Measurements from ENCODE around the gene KCTD6. TPM values are rescaled to one million over a fixed set of nuclear protein-coding genes. Genes with fewer than 3 reads are reported as not detected.

Gene KCTD6
- total and polyA plus RNA-seq, 3 donors from 2014 or later: 9.5 to 19.8 (median 14.9) TPM

DNA sequence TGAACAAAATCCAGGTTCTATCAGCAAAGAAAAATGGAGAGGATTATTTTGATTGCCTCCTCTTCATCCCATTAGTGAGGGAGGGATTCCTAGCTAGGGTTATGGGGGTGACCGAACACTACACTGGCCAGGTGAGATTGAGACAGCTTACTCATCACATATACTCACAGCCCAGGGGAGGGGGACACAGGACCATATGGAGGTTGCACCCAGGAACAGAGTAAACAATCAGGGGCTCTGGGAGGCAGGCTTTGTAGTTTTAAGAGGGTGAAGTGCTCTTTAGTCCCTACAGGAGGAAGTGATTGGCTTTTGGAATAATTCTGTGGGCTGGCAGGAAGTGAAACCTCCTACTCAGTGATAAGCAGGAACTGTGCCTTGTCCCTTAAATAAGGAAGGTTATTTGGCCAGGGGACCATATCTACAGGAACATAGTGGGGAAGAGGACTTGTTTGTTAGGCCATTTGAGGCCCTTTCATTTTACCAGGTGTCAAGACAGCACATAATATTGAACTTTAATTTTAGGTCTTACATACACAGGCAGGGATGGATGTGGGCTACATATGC is 17.5 kb upstream of the KCTD6 start:
- no peaks in the 10 kb centered on the region for H3K36me3 ChIP-seq (ENCODE audit: low read depth, missing control alignments)
- no peaks in the 10 kb centered on the region for H3K9me3 ChIP-seq
- H3K27ac ChIP-seq: no peak overlapping the region
- H3K4me3 ChIP-seq: no peak overlapping the region
- WGBS, 2 donors: 87 to 100% methylated on average over 1 of the region's 1 CpG
- H3K27me3 ChIP-seq: no peaks in the 10 kb centered on the region
- no peak for TF ChIP-seq POLR2A (IDR thresholded peaks at IDR 0.05)
- TF ChIP-seq, protein P1, sequence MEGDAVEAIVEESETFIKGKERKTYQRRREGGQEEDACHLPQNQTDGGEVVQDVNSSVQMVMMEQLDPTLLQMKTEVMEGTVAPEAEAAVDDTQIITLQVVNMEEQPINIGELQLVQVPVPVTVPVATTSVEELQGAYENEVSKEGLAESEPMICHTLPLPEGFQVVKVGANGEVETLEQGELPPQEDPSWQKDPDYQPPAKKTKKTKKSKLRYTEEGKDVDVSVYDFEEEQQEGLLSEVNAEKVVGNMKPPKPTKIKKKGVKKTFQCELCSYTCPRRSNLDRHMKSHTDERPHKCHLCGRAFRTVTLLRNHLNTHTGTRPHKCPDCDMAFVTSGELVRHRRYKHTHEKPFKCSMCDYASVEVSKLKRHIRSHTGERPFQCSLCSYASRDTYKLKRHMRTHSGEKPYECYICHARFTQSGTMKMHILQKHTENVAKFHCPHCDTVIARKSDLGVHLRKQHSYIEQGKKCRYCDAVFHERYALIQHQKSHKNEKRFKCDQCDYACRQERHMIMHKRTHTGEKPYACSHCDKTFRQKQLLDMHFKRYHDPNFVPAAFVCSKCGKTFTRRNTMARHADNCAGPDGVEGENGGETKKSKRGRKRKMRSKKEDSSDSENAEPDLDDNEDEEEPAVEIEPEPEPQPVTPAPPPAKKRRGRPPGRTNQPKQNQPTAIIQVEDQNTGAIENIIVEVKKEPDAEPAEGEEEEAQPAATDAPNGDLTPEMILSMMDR (IDR thresholded peaks at IDR 0.05): no peak
- no peak for DNase-seq
- no peaks in the 10 kb centered on the region for H3K4me1 ChIP-seq
- intact Hi-C loops (cut with DNase I; ENCODE audit: low total_unique reads): no loop called here

DNA sequence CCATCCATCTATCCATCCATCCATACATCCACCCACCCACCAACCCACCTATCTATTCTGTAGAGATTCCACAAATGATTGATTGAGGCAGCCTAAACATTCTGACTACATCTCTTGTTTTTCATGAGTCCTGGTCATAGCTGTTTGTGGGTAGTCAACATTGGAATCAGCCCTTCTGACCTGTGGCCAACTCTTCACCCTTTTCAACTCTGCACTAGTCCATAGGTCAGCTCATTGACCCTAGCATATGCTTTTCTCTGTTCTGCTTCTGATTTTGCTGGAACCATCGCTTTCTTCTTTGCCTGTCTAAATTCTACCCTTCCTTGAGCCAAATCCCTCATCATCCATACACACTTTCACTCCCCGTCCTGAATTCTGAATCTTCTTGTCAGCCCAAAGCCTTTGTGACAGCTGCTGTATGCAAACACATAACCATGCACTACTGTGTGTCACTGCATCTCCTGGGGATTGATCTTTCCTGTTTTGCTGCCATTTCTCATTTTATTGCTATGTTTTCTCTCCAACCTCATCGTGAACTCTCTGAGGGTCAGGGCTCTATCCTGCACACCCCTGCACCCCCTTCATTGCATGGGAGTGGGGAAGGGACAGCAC is 16.8 kb upstream of the KCTD6 start:
- Histone ChIP-seq H3K9me3 (no peaks in the 10 kb centered on the region), H3K27me3 (no peaks in the 10 kb centered on the region), H3K27ac (no peak overlapping the region), H3K4me3 (no peak overlapping the region), H3K36me3 (ENCODE audit: low read depth, missing control alignments) (no peaks in the 10 kb centered on the region), H3K4me1 (no peaks in the 10 kb centered on the region)
- TF ChIP-seq POLR2A (IDR thresholded peaks at IDR 0.05): no peak
- TF ChIP-seq, protein P1 (IDR thresholded peaks at IDR 0.05): no peak
- 80 to 89% methylated on average over 3 of the region's 3 CpGs for WGBS, 2 donors
- intact Hi-C loops (cut with DNase I; ENCODE audit: low total_unique reads): no loop called here
- no peak for DNase-seq

DNA sequence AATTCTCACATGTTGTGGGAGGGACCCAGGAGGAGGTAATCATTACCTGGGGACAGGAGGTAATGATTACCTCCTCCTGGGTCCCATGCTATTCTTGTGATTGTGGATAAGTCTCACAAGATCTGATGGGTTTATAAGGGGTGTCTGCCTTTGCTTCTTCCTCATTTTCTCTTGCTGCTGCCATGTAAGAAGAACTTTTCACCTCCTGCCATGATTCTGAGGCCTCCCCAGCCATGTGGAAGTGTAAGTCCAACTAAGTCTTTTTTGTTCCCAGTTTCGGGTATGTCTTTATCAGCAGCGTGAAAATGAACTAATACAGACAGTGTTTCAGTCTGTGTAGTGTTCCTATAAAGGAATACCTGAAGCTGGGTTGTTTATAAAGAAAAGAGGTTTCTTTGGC is 13.1 kb upstream of the KCTD6 start:
- Histone ChIP-seq H3K4me1 (no peaks in the 10 kb centered on the region), H3K36me3 (ENCODE audit: low read depth, missing control alignments) (no peaks in the 10 kb centered on the region), H3K27ac (no peak overlapping the region), H3K4me3 (no peak overlapping the region), H3K27me3 (no peaks in the 10 kb centered on the region), H3K9me3 (no peaks in the 10 kb centered on the region)
- no peak for DNase-seq
- WGBS, 2 donors: 88 to 98% methylated on average over 2 of the region's 2 CpGs
- intact Hi-C loops (cut with DNase I; ENCODE audit: low total_unique reads): no loop called here
- TF ChIP-seq POLR2A (IDR thresholded peaks at IDR 0.05): no peak
- TF ChIP-seq, protein P1 (IDR thresholded peaks at IDR 0.05): no peak

DNA sequence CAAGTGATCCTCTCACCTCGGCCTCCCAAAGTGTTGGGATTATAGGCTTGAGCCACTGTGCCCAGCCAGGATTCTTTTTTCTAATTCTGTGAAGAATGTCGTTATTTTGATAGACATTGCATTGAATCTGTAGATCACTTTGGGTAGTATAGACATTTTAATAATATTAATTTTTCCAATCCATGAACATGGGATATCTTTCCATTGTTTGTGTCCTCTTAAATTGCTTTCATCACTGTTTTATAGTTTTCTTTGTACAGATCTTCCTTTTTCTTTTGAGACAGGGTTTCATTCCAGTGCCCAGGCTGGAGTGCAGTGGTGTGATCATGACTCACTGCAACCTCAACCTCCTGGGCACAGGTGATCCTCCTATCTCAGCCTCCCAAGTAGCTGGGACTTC is 11.6 kb upstream of the KCTD6 start:
- H3K36me3 ChIP-seq (ENCODE audit: low read depth, missing control alignments): no peaks in the 10 kb centered on the region
- TF ChIP-seq, protein P1 (IDR thresholded peaks at IDR 0.05): no peak
- no peak for TF ChIP-seq POLR2A (IDR thresholded peaks at IDR 0.05)
- no peak overlapping the region for H3K4me3 ChIP-seq
- H3K4me1 ChIP-seq: no peaks in the 10 kb centered on the region
- intact Hi-C loops (cut with DNase I; ENCODE audit: low total_unique reads): no loop called here
- WGBS, 2 donors: 88 to 93% methylated on average over 2 of the region's 2 CpGs
- no peak overlapping the region for H3K27ac ChIP-seq
- H3K9me3 ChIP-seq: no peaks in the 10 kb centered on the region
- H3K27me3 ChIP-seq: no peaks in the 10 kb centered on the region
- DNase-seq: no peak

Measured in testis (tissue), 3 donors.